ENCODE data around the gene KCNJ14. TPM values are rescaled to one million over a fixed set of nuclear protein-coding genes. Genes with fewer than 3 reads are reported as not detected.

KCNJ14 gene
- total RNA-seq, 2 experiments from 2014 or later = 1.7 to 2.0 TPM

GRCh38 chr19:48458016-48458415 is 2.6 kb downstream of the KCNJ14 start:
- Mint-ChIP-seq H3K27me3 (no peaks in the 10 kb centered on the region), H3K4me1 (ENCODE audit: low read depth) (peaks cover 5% of the 10 kb centered on the region), H3K36me3 (ENCODE audit: low read depth) (peaks cover 29% of the 10 kb centered on the region), H3K4me3 (no peak overlapping the region), H3K27ac (no peak overlapping the region), H3K9me3 (no peaks in the 10 kb centered on the region)
- TF ChIP-seq CTCF (IDR thresholded peaks at IDR 0.05) = no peak
- Histone ChIP-seq H3K4me1 (ENCODE audit: insufficient read depth, low read length) (no peaks in the 10 kb centered on the region), H3K4me3 (ENCODE audit: low read length) (no peak overlapping the region), H3K27me3 (ENCODE audit: control insufficient read depth in 1 of 2, insufficient read depth in 2 of 2, low read length in 2 of 2) (no peaks in the 10 kb centered on the region), H3K36me3 (ENCODE audit: insufficient read depth, low read length) (peaks cover 37% of the 10 kb centered on the region), H3K27ac (ENCODE audit: low read depth in 1 of 2, low read length in 2 of 2) (no peak overlapping the region), H3K9me3 (ENCODE audit: control insufficient read depth in 1 of 2, insufficient read depth in 1 of 2, low read length in 2 of 2) (no peaks in the 10 kb centered on the region)
- no peak for DNase-seq
- intact Hi-C loops (cut with DNase I, micrococcal nuclease) = no loop called here
- CTCF ChIA-PET = no interaction called here
- ATAC-seq (ENCODE audit: poor library complexity) = no peak
- POLR2A ChIA-PET = no interaction called here

- Mint-ChIP-seq H3K27ac (no peak overlapping the region), H3K9me3 (no peaks in the 10 kb centered on the region), H3K4me3 (no peak overlapping the region), H3K4me1 (ENCODE audit: low read depth) (no peaks in the 10 kb centered on the region), H3K27me3 (no peaks in the 10 kb centered on the region), H3K36me3 (ENCODE audit: low read depth) (peaks cover 9% of the 10 kb centered on the region)
- peaks cover 9% of the 10 kb centered on the region for H3K36me3 ChIP-seq (ENCODE audit: insufficient read depth, low read length)
- DNase-seq (peak in 1 of 14 experiments; percentile 27), ATAC-seq (ENCODE audit: poor library complexity) (no peak)
- H3K9me3 ChIP-seq (ENCODE audit: control insufficient read depth in 1 of 2, insufficient read depth in 1 of 2, low read length in 2 of 2) = no peaks in the 10 kb centered on the region
- TF ChIP-seq CTCF (IDR thresholded peaks at IDR 0.05) = no peak
- ChIA-PET POLR2A (no interaction called here), CTCF (no interaction called here)
- H3K4me3 ChIP-seq (ENCODE audit: low read length) = no peak overlapping the region
- intact Hi-C loops (cut with DNase I, micrococcal nuclease) = no loop called here
- no peaks in the 10 kb centered on the region for H3K27me3 ChIP-seq (ENCODE audit: control insufficient read depth in 1 of 2, insufficient read depth in 2 of 2, low read length in 2 of 2)
- no peak overlapping the region for H3K27ac ChIP-seq (ENCODE audit: low read depth in 1 of 2, low read length in 2 of 2)
- H3K4me1 ChIP-seq (ENCODE audit: insufficient read depth, low read length) = no peaks in the 10 kb centered on the region
Measured at GRCh38 chr19:48461651-48461981, 6.2 kb downstream of the KCNJ14 start.

GRCh38 chr19:48461982-48462655 is 6.7 kb downstream of the KCNJ14 start:
- no peaks in the 10 kb centered on the region for H3K9me3 Mint-ChIP-seq
- H3K27me3 ChIP-seq (ENCODE audit: control insufficient read depth in 1 of 2, insufficient read depth in 2 of 2, low read length in 2 of 2) = no peaks in the 10 kb centered on the region
- H3K9me3 ChIP-seq (ENCODE audit: control insufficient read depth in 1 of 2, insufficient read depth in 1 of 2, low read length in 2 of 2) = no peaks in the 10 kb centered on the region
- ChIA-PET CTCF (no interaction called here), POLR2A (no interaction called here)
- intact Hi-C loops (cut with DNase I, micrococcal nuclease) = no loop called here
- no peak for ATAC-seq (ENCODE audit: poor library complexity)
- H3K27me3 Mint-ChIP-seq = no peaks in the 10 kb centered on the region
- no peaks in the 10 kb centered on the region for H3K4me1 ChIP-seq (ENCODE audit: insufficient read depth, low read length)
- no peaks in the 10 kb centered on the region for H3K4me1 Mint-ChIP-seq (ENCODE audit: low read depth)
- H3K36me3 ChIP-seq (ENCODE audit: insufficient read depth, low read length) = peaks cover 5% of the 10 kb centered on the region
- no peak for TF ChIP-seq CTCF (IDR thresholded peaks at IDR 0.05)
- H3K4me3 Mint-ChIP-seq = no peak overlapping the region
- H3K27ac ChIP-seq (ENCODE audit: low read depth in 1 of 2, low read length in 2 of 2) = no peak overlapping the region
- no peak overlapping the region for H3K27ac Mint-ChIP-seq
- DNase-seq = peak in 1 of 14 experiments; percentile 44
- no peak overlapping the region for H3K4me3 ChIP-seq (ENCODE audit: low read length)
- peaks cover 9% of the 10 kb centered on the region for H3K36me3 Mint-ChIP-seq (ENCODE audit: low read depth)
